HepG2 (cell line): ENCODE data around the gene DUOXA2. TPM values are rescaled to one million over a fixed set of nuclear protein-coding genes. Genes with fewer than 3 reads are reported as not detected.

ENCODE experiments used
- ATAC-seq: fragments of 200-7000 bp; cut with Tn5 transposase; 3 replicates; pipeline ENCODE4 v1.9.1; 2020; ENCODE audit warnings: mild to moderate bottlenecking, moderate library complexity
- BruUV-seq: library from RNA; stranded (reverse); fragments of 400-500 nt; replicated peaks from 2 replicates; lab custom pipeline; 2021; lab: Mats Ljungman, UMichigan
- CTCF ChIA-PET: fragments of 300-600 bp; formaldehyde crosslinking; extraction: SDS; loops from one replicate; lab custom pipeline; 2021; ENCODE audit warnings: low total read pairs, inconsistent platforms, low intra/inter-chr PET ratio; lab: Yijun Ruan, JAX
- POLR2A ChIA-PET: fragments of 350-600 bp; sonication (Branson Sonifier 250); formaldehyde crosslinking; loops from one replicate; lab custom pipeline; 2020; ENCODE audit warnings: antibody characterized with exemption, inconsistent platforms; lab: Yijun Ruan, JAX
- DNase-seq: peaks from one replicate; pipeline ENCODE4 v3.0.0-alpha.2; 2015; ENCODE audit warnings: low spot score
- FAIRE-seq: peaks from 3 replicates; lab custom pipeline; 2011; peaks lifted over from hg19 to GRCh38; lab: Jason Lieb, UNC
- H2AFZ ChIP-seq: one replicate; pipeline ENCODE4 v1.6.1; 2011; ENCODE audit warnings: low read length, inconsistent platforms
- H3K27ac ChIP-seq: fragments of 300-600 bp; 3 replicates; pipeline ENCODE4 v1.8.0; 2011; ENCODE audit warnings: mixed run types, mild to moderate bottlenecking, mixed read lengths, low read length, inconsistent platforms; ENCODE audit not compliant: insufficient read depth; ENCODE audit errors: extremely low read length
- H3K27me3 ChIP-seq, 2 experiments: fragments of 200-600 bp in 1 of 2; 2 replicates in 1 of 2; 3 replicates in 1 of 2; pipeline versions ENCODE4 v1.6.0 to v1.8.0; 2011; ENCODE audit warnings: low read length in 2 of 2, mild to moderate bottlenecking in 2 of 2, moderate library complexity in 2 of 2, inconsistent platforms in 1 of 2; ENCODE audit not compliant: insufficient read depth in 2 of 2, control insufficient read depth in 1 of 2
- H3K36me3 ChIP-seq, 2 experiments: fragments of 200-600 bp in 1 of 2; replicated peaks in 1 of 2; 2 replicates in 1 of 2; 3 replicates in 1 of 2; pipeline versions ENCODE4 v1.5.1 to v1.8.0; 2011; ENCODE audit warnings: low read length in 2 of 2, inconsistent platforms in 1 of 2; ENCODE audit not compliant: insufficient read depth in 2 of 2, control insufficient read depth in 1 of 2
- H3K4me1 ChIP-seq: 2 replicates; pipeline ENCODE4 v1.5.1; 2012; ENCODE audit warnings: low read length, inconsistent platforms; ENCODE audit not compliant: insufficient read depth
- H3K4me2 ChIP-seq: 2 replicates; pipeline ENCODE4 v1.6.0; 2011; ENCODE audit warnings: low read depth, low read length, inconsistent platforms
- H3K4me3 ChIP-seq, 3 experiments: fragments of 200-600 bp in 1 of 3; sonication (generic), shearing (Covaris generic) in 1 of 3; replicated peaks in 1 of 3; 2 replicates each; pipeline ENCODE4 v1.5.1; 2011 to 2016; ENCODE audit warnings: low read length in 3 of 3, inconsistent platforms in 2 of 3, low read depth in 2 of 3, mild to moderate bottlenecking in 2 of 3, control low read depth in 1 of 3, mixed read lengths in 1 of 3; ENCODE audit not compliant: insufficient read depth in 1 of 3
- H3K79me2 ChIP-seq: one replicate; pipeline ENCODE4 v1.6.1; 2011; ENCODE audit warnings: low read length, inconsistent platforms; ENCODE audit not compliant: insufficient read depth
- H3K9ac ChIP-seq: 2 replicates; pipeline ENCODE4 v1.6.0; 2011; ENCODE audit warnings: mild to moderate bottlenecking, low read depth, low read length, inconsistent platforms; ENCODE audit not compliant: insufficient read depth
- H3K9me3 ChIP-seq: 2 replicates; pipeline ENCODE4 v1.5.1; 2012; ENCODE audit warnings: mild to moderate bottlenecking, low read length
- H4K20me1 ChIP-seq: 2 replicates; pipeline ENCODE4 v1.6.0; 2011; ENCODE audit warnings: inconsistent platforms, mild to moderate bottlenecking, low read length, moderate library complexity; ENCODE audit not compliant: insufficient read depth
- ATF3 ChIP-seq: sonication (generic); formaldehyde crosslinking; IDR thresholded peaks from 2 replicates; pipeline ENCODE4 v1.4.0; 2020; ENCODE audit warnings: missing genetic modification reagents
- DRAP1 ChIP-seq: IDR thresholded peaks from 2 replicates; pipeline ENCODE4 v1.6.1; 2016; ENCODE audit warnings: missing genetic modification reagents, missing compliant biosample characterization
- MAFF ChIP-seq: IDR thresholded peaks from 2 replicates; pipeline ENCODE4 v1.6.1; 2011; ENCODE audit warnings: low read depth, low read length, improper control_type of control experiment
- MYNN ChIP-seq: sonication (generic); formaldehyde crosslinking; IDR thresholded peaks from 2 replicates; pipeline ENCODE4 v1.4.0; 2020; ENCODE audit warnings: mild to moderate bottlenecking, low read depth, missing genetic modification reagents
- NRL ChIP-seq: sonication (generic); formaldehyde crosslinking; IDR thresholded peaks from 2 replicates; pipeline ENCODE4 v1.5.0; 2020; ENCODE audit warnings: missing genetic modification reagents, mild to moderate bottlenecking, moderate library complexity, borderline replicate concordance
- SMARCE1 ChIP-seq: fragments of 450-650 bp; IDR thresholded peaks from 2 replicates; pipeline ENCODE4 v1.6.1; 2017; ENCODE audit warnings: borderline replicate concordance
- THAP9 ChIP-seq: sonication (generic); formaldehyde crosslinking; IDR thresholded peaks from 2 replicates; pipeline ENCODE4; 2020; ENCODE audit warnings: missing genetic modification reagents, mild to moderate bottlenecking, borderline replicate concordance
- ZNF263 ChIP-seq: sonication (generic); formaldehyde crosslinking; IDR thresholded peaks from 2 replicates; pipeline ENCODE4 v1.4.0; 2020; ENCODE audit warnings: missing genetic modification reagents
- ZNF275 ChIP-seq: sonication (generic); formaldehyde crosslinking; IDR thresholded peaks from 2 replicates; pipeline ENCODE4 v1.8.0; 2022; ENCODE audit warnings: missing genetic modification reagents, mild to moderate bottlenecking, inconsistent platforms, borderline replicate concordance
- ZNF720 ChIP-seq: sonication (generic); formaldehyde crosslinking; IDR thresholded peaks from 2 replicates; pipeline ENCODE4 v1.4.0; 2020; ENCODE audit warnings: missing genetic modification reagents
- WGBS: methylation state at CpG from one replicate; pipeline ENCODE4 v1.1.6; 2017; ENCODE audit warnings: low lambda C conversion rate; 5-methylcytosine and 5-hydroxymethylcytosine counted together
- in situ Hi-C: cut with HindIII; loops from 2 replicates; pipeline ENCODE4 v1.10.0; 2017; ENCODE audit warnings: low pct_unique_long_range_greater_than_20kb; ENCODE audit not compliant: extremely low pct_ligation_motif_present
- intact Hi-C: fragments of 100-400 bp; cut with micrococcal nuclease; formaldehyde crosslinking; loops from one replicate; pipeline ENCODE4 v1.10.0; 2022; ENCODE audit not compliant: unreplicated experiment
- polyA plus RNA-seq, 8 experiments: library from polyadenylated mRNA; depleted of rRNA in 3 of 8; stranded (reverse) in 7 of 8; unstranded in 1 of 8; fragments of >200 nt; fragmentation: Illumina TruSeq in 4 of 8; extraction: Trizol in 4 of 8; gene quantifications; 2 replicates each; pipeline versions ENCODE4 v1.2.1 to v1.2.3, GENCODE V29; 2011 to 2016; ENCODE audit warnings: low read depth in 4 of 8, missing spikeins in 1 of 8, mixed read lengths in 1 of 8; ENCODE audit not compliant: insufficient read depth in 1 of 8
- total RNA-seq, 5 experiments: library from RNA; depleted of rRNA; stranded (reverse); fragments of >200 nt; fragmentation: Illumina TruSeq; extraction: Trizol; gene quantifications; 2 replicates each; pipeline ENCODE4 v1.2.3, GENCODE V29; 2016; ENCODE audit warnings: low read depth in 1 of 5

Gene DUOXA2
- total and polyA plus RNA-seq, 2 of the 13 experiments (the other 11 are each of a cell fraction or from before 2014, with no cell fraction given): 0.32 TPM; not detected in 1

GRCh38 chr15:45148076-45149059 is 34.2 kb downstream of the DUOXA2 start (continued):
- no peak for TF ChIP-seq ATF3 (CRISPR knock-in tag)

GRCh38 chr15:45149060-45149459 is 34.9 kb downstream of the DUOXA2 start:
- Histone ChIP-seq H3K9ac (no peak overlapping the region), H2AFZ (no peak overlapping the region), H3K9me3 (no peaks in the 10 kb centered on the region), H3K36me3 (no peaks in the 10 kb centered on the region), H3K27ac (no peak overlapping the region), H3K4me2 (no peak overlapping the region), H3K4me1 (peaks cover 8% of the 10 kb centered on the region), H3K4me3 (no peak overlapping the region), H3K27me3 (0 out of 5 replicates have a peak, but pooled peaks cover 0 to 15% of the 10 kb centered on the region in 2 experiments), H4K20me1 (no peaks in the 10 kb centered on the region), H3K79me2 (no peaks in the 10 kb centered on the region)
- intact Hi-C loops (no loop called here), in situ Hi-C loops (no loop called here)
- no peak for TF ChIP-seq ZNF263 (CRISPR knock-in tag)
- no peak for TF ChIP-seq DRAP1 (CRISPR knock-in tag)
- TF ChIP-seq ZNF720 (CRISPR knock-in tag): no peak
- TF ChIP-seq ZNF275: no peak
- no peak for TF ChIP-seq NRL
- TF ChIP-seq MYNN: no peak
- TF ChIP-seq SMARCE1: no peak
- no peak for TF ChIP-seq MAFF
- TF ChIP-seq THAP9: no peak
- ATAC-seq: no peak
- ChIA-PET POLR2A (no interaction called here), CTCF (no interaction called here)
- BruUV-seq: no TSS peak
- WGBS: 47% methylated on average over 1 of the region's 1 CpG
- no peak for FAIRE-seq
- DNase-seq: no peak
